A549 (cell line): ENCODE measurements around the gene MAN2B2. TPM values are rescaled to one million over a fixed set of nuclear protein-coding genes. Genes with fewer than 3 reads are reported as not detected.

Source experiments
- ATAC-seq, 2 experiments: fragments of 200-7000 bp in 1 of 2; fragments of >200 bp in 1 of 2; cut with Nextera tagmentation in 1 of 2; cut with Tn5 transposase in 1 of 2; 3 replicates each; pipeline versions ENCODE4 v1.8.0 to v1.9.1; 2018 to 2020; ENCODE audit warnings: mild to moderate bottlenecking in 1 of 2, moderate library complexity in 1 of 2
- CTCF ChIA-PET: fragments of 300-600 bp; sonication (Branson Sonifier 250); formaldehyde crosslinking; extraction: SDS; loops from one replicate; lab custom pipeline; 2021; ENCODE audit warnings: antibody characterized with exemption, inconsistent platforms; lab: Yijun Ruan, JAX
- POLR2A ChIA-PET: fragments of 350-600 bp; formaldehyde crosslinking; extraction: SDS; loops from one replicate; lab custom pipeline; 2021; ENCODE audit warnings: antibody characterized with exemption, inconsistent platforms; lab: Yijun Ruan, JAX
- DNase-seq, 2 experiments: peaks; one replicate each; pipeline versions ENCODE4 v3.0.0 to v3.0.0-alpha.2; 2011 to 2016; ENCODE audit warnings: low read depth in 1 of 2, low spot score in 1 of 2
- FAIRE-seq: peaks from 2 replicates; lab custom pipeline; 2011; peaks lifted over from hg19 to GRCh38; lab: Jason Lieb, UNC
- H3K27ac ChIP-seq, 2 experiments: fragments of >200 bp; sonication (Bioruptor Twin); formaldehyde crosslinking; 3 replicates each; pipeline ENCODE4 v1.5.1; 2016 to 2017
- H3K4me1 ChIP-seq: fragments of >200 bp; sonication (Bioruptor Twin); formaldehyde crosslinking; 3 replicates; pipeline ENCODE4 v1.6.1; 2016
- H3K4me2 ChIP-seq: fragments of >200 bp; sonication (Bioruptor Twin); formaldehyde crosslinking; 3 replicates; pipeline ENCODE4 v1.6.1; 2016
- H3K4me3 ChIP-seq: fragments of >200 bp; sonication (Bioruptor Twin); formaldehyde crosslinking; 3 replicates; pipeline ENCODE4 v1.5.1; 2016
- H3K9me3 ChIP-seq: fragments of >200 bp; sonication (Bioruptor Twin); formaldehyde crosslinking; 3 replicates; pipeline ENCODE4 v1.6.1; 2016
- ATOH8 ChIP-seq: fragments of 250-450 bp; sonication (Bioruptor Pico); IDR thresholded peaks from 2 replicates; pipeline ENCODE4 v1.5.0; 2020; ENCODE audit warnings: low read depth, mild to moderate bottlenecking, moderate library complexity
- CBX2 ChIP-seq: fragments of 200-600 bp; sonication (generic); IDR thresholded peaks from 2 replicates; pipeline ENCODE4 v1.6.1; 2016; ENCODE audit warnings: low read depth, mild to moderate bottlenecking, borderline replicate concordance
- CEBPB ChIP-seq, 2 experiments: fragments of >200 bp in 1 of 2; sonication (Bioruptor Twin) in 1 of 2; formaldehyde crosslinking in 1 of 2; IDR thresholded peaks; 2 replicates each; pipeline ENCODE4 v1.6.1; 2012 to 2016
- CHD4 ChIP-seq: fragments of 200-600 bp; sonication (generic); IDR thresholded peaks from 2 replicates; pipeline ENCODE4 v1.6.1; 2016; ENCODE audit warnings: antibody characterized with exemption, mild to moderate bottlenecking, borderline replicate concordance
- CTCF ChIP-seq: fragments of >200 bp; sonication (Bioruptor Twin); formaldehyde crosslinking; IDR thresholded peaks from 3 replicates; pipeline ENCODE4 v1.5.1; 2016
- E2F6 ChIP-seq: IDR thresholded peaks from 2 replicates; pipeline ENCODE4 v1.6.1; 2012; ENCODE audit warnings: low read depth, borderline replicate concordance
- EHMT2 ChIP-seq: fragments of 200-600 bp; sonication (generic); IDR thresholded peaks from 2 replicates; pipeline ENCODE4 v1.6.1; 2016; ENCODE audit warnings: antibody characterized with exemption, low read depth, mild to moderate bottlenecking, moderate library complexity
- ELK1 ChIP-seq: fragments of 150-350 bp; IDR thresholded peaks from 2 replicates; pipeline ENCODE4 v1.6.1; 2014; ENCODE audit warnings: low read depth, mild to moderate bottlenecking, low read length
- EP300 ChIP-seq, 2 experiments: fragments of >200 bp; sonication (Bioruptor Twin); formaldehyde crosslinking; IDR thresholded peaks; 2 replicates in 1 of 2; 3 replicates in 1 of 2; pipeline ENCODE4 v1.6.1; 2016 to 2017
- FOXS1 ChIP-seq: fragments of 250-450 bp; sonication (Bioruptor Pico); IDR thresholded peaks from 2 replicates; pipeline ENCODE4 v1.5.0; 2020; ENCODE audit warnings: mild to moderate bottlenecking, moderate library complexity
- HDAC2 ChIP-seq: fragments of 200-600 bp; sonication (generic); IDR thresholded peaks from 2 replicates; pipeline ENCODE4 v1.6.1; 2016
- HOXA7 ChIP-seq: fragments of 250-450 bp; sonication (Bioruptor Pico); IDR thresholded peaks from 2 replicates; pipeline ENCODE4 v1.5.0; 2020; ENCODE audit warnings: mild to moderate bottlenecking, moderate library complexity
- JUNB ChIP-seq: fragments of >200 bp; sonication (Bioruptor Twin); formaldehyde crosslinking; IDR thresholded peaks from 2 replicates; pipeline ENCODE4 v1.6.1; 2016
- MAFK ChIP-seq: fragments of 450-650 bp; IDR thresholded peaks from 2 replicates; pipeline ENCODE4 v1.6.1; 2014; ENCODE audit not compliant: partially characterized antibody
- MAX ChIP-seq: IDR thresholded peaks from 2 replicates; pipeline ENCODE4 v1.6.1; 2012
- NR3C1 ChIP-seq: fragments of >200 bp; sonication (Bioruptor Twin); formaldehyde crosslinking; IDR thresholded peaks from 3 replicates; pipeline ENCODE4 v1.6.1; 2017
- RCOR1 ChIP-seq: fragments of 150-350 bp; IDR thresholded peaks from 2 replicates; pipeline ENCODE4 v1.6.1; 2014; ENCODE audit warnings: antibody characterized with exemption, low read length, low read depth
- REST ChIP-seq: fragments of 200-600 bp; sonication (generic); IDR thresholded peaks from 2 replicates; pipeline ENCODE4 v1.6.1; 2016; ENCODE audit warnings: antibody characterized with exemption, mild to moderate bottlenecking, moderate library complexity
- RNF2 ChIP-seq: fragments of 200-600 bp; sonication (generic); IDR thresholded peaks from 2 replicates; pipeline ENCODE4 v1.6.1; 2016; ENCODE audit warnings: low read depth, mild to moderate bottlenecking, antibody characterized with exemption, moderate library complexity, borderline replicate concordance
- TFCP2L1 ChIP-seq: fragments of 250-450 bp; sonication (Bioruptor Pico); IDR thresholded peaks from 2 replicates; pipeline ENCODE4 v1.5.0; 2021; ENCODE audit warnings: mild to moderate bottlenecking
- ZC3H11A ChIP-seq: fragments of 450-650 bp; IDR thresholded peaks from 2 replicates; pipeline ENCODE4 v1.6.1; 2014; ENCODE audit warnings: antibody characterized with exemption, mild to moderate bottlenecking
- ZSCAN20 ChIP-seq: fragments of 250-450 bp; sonication (Bioruptor Pico); IDR thresholded peaks from 2 replicates; pipeline ENCODE4 v1.8.0; 2022; ENCODE audit warnings: mild to moderate bottlenecking, moderate library complexity
- WGBS: methylation state at CpG from one replicate; pipeline ENCODE4 v1.1.6; 2017; ENCODE audit errors: missing lambda C conversion rate; 5-methylcytosine and 5-hydroxymethylcytosine counted together
- polyA plus RNA-seq, 4 experiments: library from polyadenylated mRNA; depleted of rRNA in 3 of 4; stranded (reverse); fragments of >200 nt; fragmentation: RNase III in 1 of 4; extraction: RNeasy Plus Mini Kit Qiagen cat#74134 plus additional on column Dnase treatment in 1 of 4; gene quantifications; 2 replicates in 3 of 4; 3 replicates in 1 of 4; pipeline ENCODE4 v1.2.3, GENCODE V29; 2011 to 2017

The MAN2B2 gene
- polyA plus RNA-seq, 2 of the 4 experiments (the other 2 are of a cell fraction) = 6.3 to 8.4 TPM

GRCh38 chr4:6534618-6535328, 40.2 kb upstream of the MAN2B2 start:
- Histone ChIP-seq H3K9me3 (no peaks in the 10 kb centered on the region), H3K4me2 (no peak overlapping the region), H3K4me1 (no peaks in the 10 kb centered on the region), H3K4me3 (no peak overlapping the region), H3K27ac (no peak overlapping the region)
- no peak for FAIRE-seq
- no peak for ATAC-seq
- 84% methylated on average over 21 of the region's 38 CpGs for WGBS
- DNase-seq = no peak
- ChIA-PET CTCF (interaction anchor here (2.4 kb wide), 1 partner anchor 12 kb away, joined by 9 read pairs; no protein-coding TSS in a partner anchor), POLR2A (no interaction called here)
- TF ChIP-seq ATOH8 (no peak), EP300 (IDR thresholded peaks at IDR 0.05) (no peak), CTCF (no peak), JUNB (no peak), HDAC2 (no peak), ZC3H11A (no peak)

GRCh38 chr4:6535329-6535692, 39.7 kb upstream of the MAN2B2 start:
- Histone ChIP-seq H3K4me1 (no peaks in the 10 kb centered on the region), H3K4me2 (no peak overlapping the region), H3K9me3 (no peaks in the 10 kb centered on the region), H3K4me3 (no peak overlapping the region), H3K27ac (no peak overlapping the region)
- FAIRE-seq (no peak), ATAC-seq (no peak), DNase-seq (no peak)
- WGBS = 51% methylated on average over 17 of the region's 17 CpGs
- CTCF ChIA-PET = interaction anchor here (2.4 kb wide), 1 partner anchor 11 kb away, joined by 9 read pairs; no protein-coding TSS in a partner anchor
- no peak for TF ChIP-seq CBX2
- no peak for TF ChIP-seq ZSCAN20 (CRISPR knock-in tag)
- no peak for TF ChIP-seq CEBPB (IDR thresholded peaks at IDR 0.05)
- no peak for TF ChIP-seq RCOR1
- no peak for TF ChIP-seq TFCP2L1 (CRISPR knock-in tag)
- no peak for TF ChIP-seq FOXS1 (CRISPR knock-in tag)
- no peak for TF ChIP-seq MAX
- no peak for TF ChIP-seq CTCF
- TF ChIP-seq EHMT2 = no peak
- no peak for TF ChIP-seq ATOH8
- TF ChIP-seq NR3C1 = no peak
- no peak for TF ChIP-seq E2F6
- no peak for TF ChIP-seq HOXA7 (CRISPR knock-in tag)
- TF ChIP-seq MAFK = no peak
- no peak for TF ChIP-seq REST
- TF ChIP-seq ELK1 = no peak
- no peak for TF ChIP-seq CHD4
- TF ChIP-seq RNF2 = no peak
- POLR2A ChIA-PET = no interaction called here
